Measurements from ENCODE around the gene SIRPB2.
A peak's percentile ranks its signal among the peaks of the same experiment; 100 is the strongest.
"Not testable (repeated sequence)": the region's sequence is repeated elsewhere in the genome, so short reads cannot be mapped to it uniquely, and the experiment has no call there.

Gene SIRPB2

GRCh38 chr20:1503564-1504227, 12.5 kb upstream of the SIRPB2 start:
- Histone ChIP-seq H3K23ac (ENCODE audit: low read depth, low read length, poor library complexity) (no peak overlapping the region), H3K4me1 (ENCODE audit: control insufficient read depth in 2 of 2, insufficient read depth in 1 of 2, low read depth in 1 of 2, low read length in 2 of 2) (no peaks in the 10 kb centered on the region), H4K8ac (ENCODE audit: low read depth, low read length) (no peak overlapping the region), H3K4me3 (ENCODE audit: low read length in 2 of 2) (no peak overlapping the region), H3K14ac (ENCODE audit: low read length) (no peak overlapping the region), H2BK5ac (ENCODE audit: low read length) (no peak overlapping the region), H2BK15ac (ENCODE audit: low read length) (no peak overlapping the region), H3K18ac (ENCODE audit: low read length) (no peak overlapping the region), H3K4me2 (ENCODE audit: insufficient read depth, low read length, poor library complexity, severe bottlenecking) (no peak overlapping the region), H3K36me3 (replicated peaks in 1 of 2; ENCODE audit: control insufficient read depth in 2 of 2, insufficient read depth in 2 of 2, low read length in 2 of 2) (no peaks in the 10 kb centered on the region), H3K9ac (ENCODE audit: low read depth, low read length, poor library complexity) (no peak overlapping the region), H3K27ac (replicated peaks; ENCODE audit: low read length) (no peak overlapping the region), H4K91ac (ENCODE audit: low read depth, low read length, poor library complexity) (no peak overlapping the region), H3K9me3 (replicated peaks in 1 of 2; ENCODE audit: control insufficient read depth in 2 of 2, insufficient read depth in 1 of 2, low read depth in 1 of 2, low read length in 2 of 2) (no peaks in the 10 kb centered on the region), H3K4ac (ENCODE audit: low read length) (no peak overlapping the region), H2BK120ac (ENCODE audit: low read depth, low read length) (no peak overlapping the region), H2BK12ac (ENCODE audit: low read length) (no peak overlapping the region), H2AK5ac (ENCODE audit: low read depth, low read length) (no peak overlapping the region), H3K79me1 (ENCODE audit: low read depth, low read length) (no peaks in the 10 kb centered on the region), H3K27me3 (ENCODE audit: control insufficient read depth in 3 of 3, insufficient read depth in 3 of 3, low read depth in 1 of 3, low read length in 3 of 3) (peaks cover 0 to 9% (median 0%) of the 10 kb centered on the region in 3 experiments), H2AFZ (ENCODE audit: low read length) (no peak overlapping the region)
- DNase-seq (ENCODE audit: low spot score), result peak; percentile 50
- no CpG with 5 or more reads among the region's 8 CpGs for WGBS, 2 donors (ENCODE audit: extremely low coverage in 2 of 2, insufficient read length in 2 of 2, insufficient replicate concordance in 1 of 2)

DNA sequence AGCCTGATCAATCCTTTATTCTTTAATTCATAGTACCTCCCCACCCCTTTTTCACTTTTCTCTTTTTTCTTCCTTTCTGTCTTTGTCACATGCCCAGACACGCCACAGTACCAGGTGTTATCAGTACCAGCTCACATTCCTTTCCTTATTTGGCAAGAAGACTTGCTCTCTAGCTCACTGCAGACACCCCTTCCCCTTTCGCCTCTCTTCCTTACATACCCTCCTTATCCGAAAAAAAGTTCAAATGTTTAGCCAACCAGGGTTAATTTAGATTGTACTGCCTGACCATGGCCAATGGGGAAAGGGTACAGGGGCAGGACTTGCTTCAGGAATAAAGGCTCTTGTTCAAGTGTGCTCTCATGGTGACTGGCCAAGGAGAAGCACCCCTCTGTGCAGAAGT, 9.3 kb upstream of the SIRPB2 start:
- H3K4me3 ChIP-seq (ENCODE audit: low read length in 2 of 2), result no peak overlapping the region
- H3K14ac ChIP-seq (ENCODE audit: low read length), result no peak overlapping the region
- H2BK120ac ChIP-seq (ENCODE audit: low read depth, low read length), result no peak overlapping the region
- no peak overlapping the region for H3K4me2 ChIP-seq (ENCODE audit: insufficient read depth, low read length, poor library complexity, severe bottlenecking)
- H3K9me3 ChIP-seq (replicated peaks in 1 of 2; ENCODE audit: control insufficient read depth in 2 of 2, insufficient read depth in 1 of 2, low read depth in 1 of 2, low read length in 2 of 2), result no peaks in the 10 kb centered on the region
- H2BK12ac ChIP-seq (ENCODE audit: low read length), result no peak overlapping the region
- no peak overlapping the region for H2BK5ac ChIP-seq (ENCODE audit: low read length)
- no peak overlapping the region for H2AFZ ChIP-seq (ENCODE audit: low read length)
- DNase-seq (ENCODE audit: low spot score), result no peak
- H2AK5ac ChIP-seq (ENCODE audit: low read depth, low read length), result no peak overlapping the region
- H4K8ac ChIP-seq (ENCODE audit: low read depth, low read length), result no peak overlapping the region
- no peak overlapping the region for H3K23ac ChIP-seq (ENCODE audit: low read depth, low read length, poor library complexity)
- no peak overlapping the region for H3K27ac ChIP-seq (replicated peaks; ENCODE audit: low read length)
- WGBS, 2 donors (ENCODE audit: extremely low coverage in 2 of 2, insufficient read length in 2 of 2, insufficient replicate concordance in 1 of 2), result no CpG with 5 or more reads among the region's 3 CpGs
- H3K79me1 ChIP-seq (ENCODE audit: low read depth, low read length), result no peaks in the 10 kb centered on the region
- no peak overlapping the region for H3K18ac ChIP-seq (ENCODE audit: low read length)
- no peaks in the 10 kb centered on the region for H3K4me1 ChIP-seq (ENCODE audit: control insufficient read depth in 2 of 2, insufficient read depth in 1 of 2, low read depth in 1 of 2, low read length in 2 of 2)
- H3K36me3 ChIP-seq (replicated peaks in 1 of 2; ENCODE audit: control insufficient read depth in 2 of 2, insufficient read depth in 2 of 2, low read length in 2 of 2), result no peaks in the 10 kb centered on the region
- H3K4ac ChIP-seq (ENCODE audit: low read length), result no peak overlapping the region
- no peak overlapping the region for H4K91ac ChIP-seq (ENCODE audit: low read depth, low read length, poor library complexity)
- no peak overlapping the region for H3K9ac ChIP-seq (ENCODE audit: low read depth, low read length, poor library complexity)
- H3K27me3 ChIP-seq (ENCODE audit: control insufficient read depth in 3 of 3, insufficient read depth in 3 of 3, low read depth in 1 of 3, low read length in 3 of 3), result no peaks in the 10 kb centered on the region
- H2BK15ac ChIP-seq (ENCODE audit: low read length), result no peak overlapping the region

- Histone ChIP-seq H3K18ac (ENCODE audit: low read length) (no peak overlapping the region), H4K8ac (ENCODE audit: low read depth, low read length) (no peak overlapping the region), H2BK15ac (ENCODE audit: low read length) (no peak overlapping the region), H3K23ac (ENCODE audit: low read depth, low read length, poor library complexity) (no peak overlapping the region), H3K14ac (ENCODE audit: low read length) (no peak overlapping the region), H3K4me2 (ENCODE audit: insufficient read depth, low read length, poor library complexity, severe bottlenecking) (no peak overlapping the region), H3K27ac (replicated peaks; ENCODE audit: low read length) (no peak overlapping the region), H3K4ac (ENCODE audit: low read length) (no peak overlapping the region), H2AK5ac (ENCODE audit: low read depth, low read length) (no peak overlapping the region), H3K36me3 (replicated peaks in 1 of 2; ENCODE audit: control insufficient read depth in 2 of 2, insufficient read depth in 2 of 2, low read length in 2 of 2) (no peaks in the 10 kb centered on the region), H4K91ac (ENCODE audit: low read depth, low read length, poor library complexity) (no peak overlapping the region), H2BK120ac (ENCODE audit: low read depth, low read length) (no peak overlapping the region), H3K27me3 (ENCODE audit: control insufficient read depth in 3 of 3, insufficient read depth in 3 of 3, low read depth in 1 of 3, low read length in 3 of 3) (no peaks in the 10 kb centered on the region), H3K4me3 (ENCODE audit: low read length in 2 of 2) (no peak overlapping the region), H2BK12ac (ENCODE audit: low read length) (no peak overlapping the region), H3K9me3 (replicated peaks in 1 of 2; ENCODE audit: control insufficient read depth in 2 of 2, insufficient read depth in 1 of 2, low read depth in 1 of 2, low read length in 2 of 2) (no peaks in the 10 kb centered on the region), H3K9ac (ENCODE audit: low read depth, low read length, poor library complexity) (no peak overlapping the region), H2AFZ (ENCODE audit: low read length) (no peak overlapping the region), H3K4me1 (ENCODE audit: control insufficient read depth in 2 of 2, insufficient read depth in 1 of 2, low read depth in 1 of 2, low read length in 2 of 2) (no peaks in the 10 kb centered on the region), H2BK5ac (ENCODE audit: low read length) (no peak overlapping the region), H3K79me1 (ENCODE audit: low read depth, low read length) (no peaks in the 10 kb centered on the region)
- no CpG with 5 or more reads among the region's 8 CpGs for WGBS, 2 donors (ENCODE audit: extremely low coverage in 2 of 2, insufficient read length in 2 of 2, insufficient replicate concordance in 1 of 2)
- DNase-seq (ENCODE audit: low spot score), result no peak
Observed at GRCh38 chr20:1499528-1500420, 8.6 kb upstream of the SIRPB2 start.

GRCh38 chr20:1497371-1497770, 6.2 kb upstream of the SIRPB2 start:
- not testable (repeated sequence) for H3K4me3 ChIP-seq (ENCODE audit: low read length in 2 of 2); H3K9ac ChIP-seq (ENCODE audit: low read depth, low read length, poor library complexity); DNase-seq (ENCODE audit: low spot score); H3K79me1 ChIP-seq (ENCODE audit: low read depth, low read length); H4K91ac ChIP-seq (ENCODE audit: low read depth, low read length, poor library complexity); H3K18ac ChIP-seq (ENCODE audit: low read length); H2BK12ac ChIP-seq (ENCODE audit: low read length); H3K27ac ChIP-seq (replicated peaks; ENCODE audit: low read length); H4K8ac ChIP-seq (ENCODE audit: low read depth, low read length); H3K4me1 ChIP-seq (ENCODE audit: control insufficient read depth in 2 of 2, insufficient read depth in 1 of 2, low read depth in 1 of 2, low read length in 2 of 2); H3K9me3 ChIP-seq (replicated peaks in 1 of 2; ENCODE audit: control insufficient read depth in 2 of 2, insufficient read depth in 1 of 2, low read depth in 1 of 2, low read length in 2 of 2); H2AFZ ChIP-seq (ENCODE audit: low read length); H2BK5ac ChIP-seq (ENCODE audit: low read length); H2BK120ac ChIP-seq (ENCODE audit: low read depth, low read length); H3K14ac ChIP-seq (ENCODE audit: low read length); H2AK5ac ChIP-seq (ENCODE audit: low read depth, low read length); H3K4me2 ChIP-seq (ENCODE audit: insufficient read depth, low read length, poor library complexity, severe bottlenecking); H3K4ac ChIP-seq (ENCODE audit: low read length); H3K36me3 ChIP-seq (replicated peaks in 1 of 2; ENCODE audit: control insufficient read depth in 2 of 2, insufficient read depth in 2 of 2, low read length in 2 of 2); H2BK15ac ChIP-seq (ENCODE audit: low read length); H3K27me3 ChIP-seq (ENCODE audit: control insufficient read depth in 3 of 3, insufficient read depth in 3 of 3, low read depth in 1 of 3, low read length in 3 of 3); H3K23ac ChIP-seq (ENCODE audit: low read depth, low read length, poor library complexity)
- no CpG with 5 or more reads among the region's 5 CpGs for WGBS, 2 donors (ENCODE audit: extremely low coverage in 2 of 2, insufficient read length in 2 of 2, insufficient replicate concordance in 1 of 2)
